ENCODE measurements around the gene SIGLEC12. TPM values are rescaled to one million over a fixed set of nuclear protein-coding genes. Genes with fewer than 3 reads are reported as not detected.
A peak's percentile ranks its signal among the peaks of the same experiment; 100 is the strongest.

Gene SIGLEC12
- total RNA-seq, 4 donors from 2014 or later: not detected

DNA sequence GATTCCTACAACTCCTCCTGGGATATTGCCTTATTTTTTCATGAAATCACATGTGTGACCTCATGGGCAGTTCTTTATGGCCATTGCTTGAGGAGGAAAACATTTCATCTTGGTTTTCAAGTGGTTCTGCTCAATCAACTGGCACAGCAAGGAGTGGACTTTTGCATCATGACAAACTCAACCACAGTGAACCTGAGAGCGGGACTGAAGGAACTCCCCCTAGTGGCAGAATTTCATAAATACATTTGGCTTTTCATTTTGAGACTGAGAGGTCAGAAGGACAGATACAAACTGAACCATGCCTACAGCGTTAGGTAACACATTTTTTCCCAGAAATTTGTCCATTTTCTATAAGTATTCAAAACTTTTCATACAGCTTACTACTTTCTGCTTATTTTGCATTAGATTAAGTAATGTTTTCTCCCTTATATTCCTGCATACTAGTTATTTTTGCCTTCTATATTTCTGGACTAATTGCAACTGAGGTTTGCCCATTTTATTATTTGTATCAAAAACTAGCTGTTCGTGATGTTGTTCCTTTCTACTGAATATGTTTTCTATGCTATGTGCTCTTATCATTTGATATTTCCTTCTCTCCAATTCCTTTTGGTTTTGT, 13.4 kb upstream of the SIGLEC12 start:
- H3K4me3 ChIP-seq: no peak overlapping the region
- ATAC-seq: no peak
- no peaks in the 10 kb centered on the region for H3K27me3 ChIP-seq
- intact Hi-C loops (cut with DNase I; ENCODE audit: low total_unique reads) (no loop called here), in situ Hi-C loops (cut with MboI; ENCODE audit: low sequenced_read_pairs in 4 of 4) (no loop called here)
- H3K4me1 ChIP-seq: no peaks in the 10 kb centered on the region
- no peak for TF ChIP-seq POLR2A (IDR thresholded peaks at IDR 0.05)
- TF ChIP-seq, protein P1, sequence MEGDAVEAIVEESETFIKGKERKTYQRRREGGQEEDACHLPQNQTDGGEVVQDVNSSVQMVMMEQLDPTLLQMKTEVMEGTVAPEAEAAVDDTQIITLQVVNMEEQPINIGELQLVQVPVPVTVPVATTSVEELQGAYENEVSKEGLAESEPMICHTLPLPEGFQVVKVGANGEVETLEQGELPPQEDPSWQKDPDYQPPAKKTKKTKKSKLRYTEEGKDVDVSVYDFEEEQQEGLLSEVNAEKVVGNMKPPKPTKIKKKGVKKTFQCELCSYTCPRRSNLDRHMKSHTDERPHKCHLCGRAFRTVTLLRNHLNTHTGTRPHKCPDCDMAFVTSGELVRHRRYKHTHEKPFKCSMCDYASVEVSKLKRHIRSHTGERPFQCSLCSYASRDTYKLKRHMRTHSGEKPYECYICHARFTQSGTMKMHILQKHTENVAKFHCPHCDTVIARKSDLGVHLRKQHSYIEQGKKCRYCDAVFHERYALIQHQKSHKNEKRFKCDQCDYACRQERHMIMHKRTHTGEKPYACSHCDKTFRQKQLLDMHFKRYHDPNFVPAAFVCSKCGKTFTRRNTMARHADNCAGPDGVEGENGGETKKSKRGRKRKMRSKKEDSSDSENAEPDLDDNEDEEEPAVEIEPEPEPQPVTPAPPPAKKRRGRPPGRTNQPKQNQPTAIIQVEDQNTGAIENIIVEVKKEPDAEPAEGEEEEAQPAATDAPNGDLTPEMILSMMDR (IDR thresholded peaks at IDR 0.05 in 4 of 5, conservative IDR thresholded peaks at IDR 0.05 in 1 of 5): peak in 3 of 5 experiments; percentile 24 to 52 (median 40)
- no peak overlapping the region for H3K27ac ChIP-seq
- H3K9me3 ChIP-seq: peaks cover 0 to 3% (median 0%) of the 10 kb centered on the region in 3 donors
- no peaks in the 10 kb centered on the region for H3K36me3 ChIP-seq
- no peak for DNase-seq

DNA sequence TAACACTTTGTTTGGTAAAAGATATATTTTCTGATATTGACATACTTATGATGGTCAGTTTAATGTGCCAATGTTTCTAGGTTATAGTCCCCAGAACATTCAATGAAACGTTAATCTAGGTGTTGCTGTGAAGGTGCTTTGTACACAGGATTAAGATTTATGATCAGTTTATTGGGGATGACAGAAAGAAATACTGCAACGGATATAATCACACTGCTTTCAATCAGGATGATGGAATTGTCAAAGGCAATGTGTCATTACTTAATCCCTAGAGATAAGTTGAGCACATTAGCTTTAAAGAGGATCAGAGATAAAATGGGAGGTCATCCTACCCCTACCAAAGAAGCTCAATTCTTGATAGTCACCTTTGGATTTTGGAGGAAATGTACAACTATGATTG, 12.4 kb upstream of the SIGLEC12 start:
- no peak overlapping the region for H3K4me3 ChIP-seq
- intact Hi-C loops (cut with DNase I; ENCODE audit: low total_unique reads) (no loop called here), in situ Hi-C loops (cut with MboI; ENCODE audit: low sequenced_read_pairs in 4 of 4) (no loop called here)
- DNase-seq: no peak
- H3K4me1 ChIP-seq: no peaks in the 10 kb centered on the region
- TF ChIP-seq POLR2A (IDR thresholded peaks at IDR 0.05): no peak
- TF ChIP-seq, protein P1 (IDR thresholded peaks at IDR 0.05 in 4 of 5, conservative IDR thresholded peaks at IDR 0.05 in 1 of 5): no peak
- H3K27ac ChIP-seq: no peak overlapping the region
- no peaks in the 10 kb centered on the region for H3K27me3 ChIP-seq
- H3K36me3 ChIP-seq: no peaks in the 10 kb centered on the region
- ATAC-seq: no peak
- H3K9me3 ChIP-seq: peaks cover 0 to 3% (median 0%) of the 10 kb centered on the region in 3 donors

DNA sequence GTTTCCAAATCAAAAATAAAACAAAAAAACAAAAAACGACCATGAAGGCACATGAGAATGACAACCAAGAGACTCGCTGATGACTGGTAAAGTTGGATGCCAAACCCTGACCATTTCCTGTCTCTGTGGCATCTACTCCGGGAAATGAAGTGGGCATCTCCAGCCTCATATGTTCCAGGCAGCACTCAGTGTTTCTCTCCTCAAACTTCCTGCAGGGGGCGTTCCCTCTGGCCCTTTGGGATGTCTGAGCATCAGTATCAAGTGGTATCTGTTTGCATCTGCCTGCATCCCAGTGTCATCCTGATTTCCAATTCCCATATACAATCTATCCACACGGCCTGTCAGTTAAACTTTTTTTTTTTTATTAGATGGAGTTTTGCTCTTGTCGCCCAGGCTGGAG, 9.8 kb upstream of the SIGLEC12 start:
- Histone ChIP-seq H3K27me3 (no peaks in the 10 kb centered on the region), H3K27ac (no peak overlapping the region), H3K4me1 (no peaks in the 10 kb centered on the region), H3K9me3 (no peaks in the 10 kb centered on the region), H3K4me3 (no peak overlapping the region), H3K36me3 (no peaks in the 10 kb centered on the region)
- no peak for DNase-seq
- no peak for ATAC-seq
- intact Hi-C loops (cut with DNase I; ENCODE audit: low total_unique reads) (no loop called here), in situ Hi-C loops (cut with MboI; ENCODE audit: low sequenced_read_pairs in 4 of 4) (no loop called here)
- TF ChIP-seq, protein P1 (IDR thresholded peaks at IDR 0.05 in 4 of 5, conservative IDR thresholded peaks at IDR 0.05 in 1 of 5): no peak
- TF ChIP-seq POLR2A (IDR thresholded peaks at IDR 0.05): no peak

DNA sequence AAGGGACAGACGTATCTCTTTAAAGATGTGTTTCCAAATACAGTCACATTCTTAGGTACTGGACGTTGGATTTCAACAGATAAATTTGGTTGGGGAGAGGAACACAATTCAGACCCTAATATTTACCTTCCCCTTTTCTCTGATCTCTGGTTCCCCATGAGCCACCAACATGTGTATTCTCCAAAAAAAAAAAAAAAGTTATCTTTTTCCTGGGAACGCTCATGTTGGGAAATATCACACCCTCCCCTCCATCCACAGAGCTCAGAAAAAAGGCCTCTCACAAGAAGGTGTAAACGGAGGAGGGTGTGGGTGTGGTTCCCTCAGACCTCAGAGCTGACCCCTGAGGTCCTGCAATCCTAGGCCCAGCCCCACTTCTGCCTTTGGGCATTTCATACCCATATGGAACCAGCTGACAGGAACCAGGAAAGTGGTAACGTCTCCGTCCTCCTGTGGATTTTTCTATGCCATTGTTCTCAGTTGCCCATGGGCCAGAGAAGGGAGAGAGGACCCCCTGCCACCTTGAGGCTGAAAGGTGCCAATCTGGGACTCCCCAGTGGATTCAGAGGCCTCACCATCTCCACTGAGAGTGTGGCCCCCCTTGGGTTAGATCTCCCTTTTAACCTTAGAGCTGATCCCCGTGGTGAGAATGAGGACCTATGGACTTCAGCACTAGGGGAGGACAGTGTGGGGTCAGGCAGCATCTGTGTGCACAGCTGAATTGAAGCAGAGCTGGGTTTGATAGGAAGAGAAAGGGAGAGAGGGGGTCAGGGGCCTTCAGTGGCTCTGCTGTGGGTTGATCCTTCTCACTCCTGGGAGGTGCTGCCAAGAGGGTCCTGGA, 8.4 kb upstream of the SIGLEC12 start:
- no peak for DNase-seq
- ATAC-seq: no peak
- H3K4me1 ChIP-seq: no peaks in the 10 kb centered on the region
- TF ChIP-seq, protein P1 (IDR thresholded peaks at IDR 0.05 in 4 of 5, conservative IDR thresholded peaks at IDR 0.05 in 1 of 5): no peak
- no peak for TF ChIP-seq POLR2A (IDR thresholded peaks at IDR 0.05)
- no peak overlapping the region for H3K27ac ChIP-seq
- H3K27me3 ChIP-seq: no peaks in the 10 kb centered on the region
- H3K36me3 ChIP-seq: no peaks in the 10 kb centered on the region
- intact Hi-C loops (cut with DNase I; ENCODE audit: low total_unique reads) (no loop called here), in situ Hi-C loops (cut with MboI; ENCODE audit: low sequenced_read_pairs in 4 of 4) (no loop called here)
- no peak overlapping the region for H3K4me3 ChIP-seq
- no peaks in the 10 kb centered on the region for H3K9me3 ChIP-seq

Data from gastrocnemius medialis (tissue), 4 donors.